Osteoblast (primary cell): ENCODE results near the gene B4GALT3. TPM values are rescaled to one million over a fixed set of nuclear protein-coding genes. Genes with fewer than 3 reads are reported as not detected.

Source experiments
- DNase-seq: peaks from one replicate; pipeline ENCODE4 v3.0.0; 2011; ENCODE audit warnings: low spot score, mixed read lengths; ENCODE audit not compliant: insufficient read length; ENCODE audit errors: missing footprints
- H2AFZ ChIP-seq: 2 replicates; pipeline ENCODE4 v1.6.0; 2011; ENCODE audit warnings: mild to moderate bottlenecking, low read length
- H3K27ac ChIP-seq: 2 replicates; pipeline ENCODE4 v1.5.1; 2011; ENCODE audit warnings: mild to moderate bottlenecking, low read depth, low read length, moderate library complexity
- H3K27me3 ChIP-seq: 2 replicates; pipeline ENCODE4 v1.6.0; 2012; ENCODE audit warnings: mild to moderate bottlenecking, control low read depth, inconsistent platforms, low read length, moderate library complexity; ENCODE audit not compliant: insufficient read depth
- H3K36me3 ChIP-seq: 2 replicates; pipeline ENCODE4 v1.5.1; 2011; ENCODE audit warnings: mild to moderate bottlenecking, low read length, control low read depth, moderate library complexity; ENCODE audit not compliant: insufficient read depth
- H3K4me1 ChIP-seq: 2 replicates; pipeline ENCODE4 v1.5.1; 2011; ENCODE audit warnings: mild to moderate bottlenecking, low read length, control low read depth, moderate library complexity; ENCODE audit not compliant: insufficient read depth
- H3K4me2 ChIP-seq: 2 replicates; pipeline ENCODE4 v1.6.0; 2011; ENCODE audit warnings: mild to moderate bottlenecking, low read length; ENCODE audit not compliant: insufficient read depth
- H3K4me3 ChIP-seq: fragments of 200-600 bp; sonication (generic); 3 replicates; pipeline ENCODE4 v1.5.1; 2012; ENCODE audit warnings: mild to moderate bottlenecking, low read length, inconsistent platforms; ENCODE audit not compliant: insufficient read depth
- H3K79me2 ChIP-seq: 2 replicates; pipeline ENCODE4 v1.6.0; 2012; ENCODE audit warnings: mild to moderate bottlenecking, low read length, control low read depth, inconsistent platforms; ENCODE audit not compliant: insufficient read depth
- H3K9me3 ChIP-seq: 2 replicates; pipeline ENCODE4 v1.5.1; 2011; ENCODE audit warnings: low read depth, low read length, control low read depth
- H4K20me1 ChIP-seq: 2 replicates; pipeline ENCODE4 v1.6.0; 2012; ENCODE audit warnings: mild to moderate bottlenecking, low read length, control low read depth; ENCODE audit not compliant: insufficient read depth
- CTCF ChIP-seq: IDR thresholded peaks from 2 replicates; pipeline ENCODE4 v1.5.1; 2011; ENCODE audit warnings: mild to moderate bottlenecking, low read depth, low read length, moderate library complexity; ENCODE audit errors: extremely low read depth
- total RNA-seq: library from RNA; depleted of rRNA; stranded (reverse); fragments of >200 nt; gene quantifications from 2 replicates; pipeline ENCODE4 v1.2.3, GENCODE V29; 2012

The B4GALT3 gene
- total RNA-seq, 1 donor, result 18.5 TPM

DNA sequence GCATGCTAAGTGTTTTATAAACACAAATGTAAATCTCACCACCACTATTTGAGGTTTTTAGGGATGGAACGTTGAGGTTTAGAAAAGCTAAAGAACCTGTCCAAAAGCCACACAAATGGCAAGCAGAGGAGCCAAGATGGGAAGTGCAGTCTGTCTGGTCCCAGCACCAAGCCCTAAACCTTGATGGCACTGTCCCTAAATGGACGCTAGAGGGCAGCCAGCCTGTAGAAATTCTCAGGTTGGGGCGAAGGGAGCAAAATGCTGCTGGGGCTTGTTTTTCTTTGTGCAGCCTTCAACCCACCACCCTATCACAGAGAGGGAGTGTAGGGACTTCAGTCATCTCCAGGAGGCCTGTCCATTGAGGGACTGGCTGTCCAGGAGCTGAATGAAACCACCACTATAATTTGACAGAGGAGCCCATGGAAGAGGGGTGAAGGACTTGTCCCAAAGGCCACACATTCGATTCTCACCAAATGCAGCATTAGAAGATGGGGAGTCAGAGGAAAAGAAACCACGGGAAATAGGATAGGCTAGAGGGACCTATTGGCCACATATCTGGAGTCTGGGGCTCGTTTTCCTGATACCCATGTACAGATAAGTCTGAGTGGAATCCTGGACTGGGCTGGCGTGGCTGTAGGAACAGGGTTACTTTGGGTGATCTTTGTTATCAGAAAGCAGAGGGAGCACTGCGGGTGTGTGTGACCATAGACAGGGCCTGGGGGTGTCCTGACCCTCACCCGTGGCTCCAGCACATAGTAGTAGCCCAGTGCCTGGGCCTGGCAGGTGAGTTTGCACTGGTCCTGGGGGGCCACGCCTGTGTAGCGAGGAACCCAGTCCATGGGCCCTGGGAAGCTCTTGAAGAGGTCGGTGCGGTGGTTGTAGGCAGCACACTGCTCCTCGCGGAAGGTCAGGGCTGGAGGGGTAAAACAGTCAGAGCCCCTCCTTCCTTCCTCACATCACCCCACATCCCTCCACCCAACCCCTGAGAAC, 15.5 kb upstream of the B4GALT3 start:
- DNase-seq, result peak; percentile 95
- Histone ChIP-seq H3K4me2 (no peak overlapping the region), H4K20me1 (no peaks in the 10 kb centered on the region), H3K27ac (peak overlapping the region; percentile 1), H3K4me3 (no peak overlapping the region), H3K9me3 (no peaks in the 10 kb centered on the region), H3K79me2 (peaks cover 10% of the 10 kb centered on the region), H3K4me1 (peaks cover 17% of the 10 kb centered on the region), H3K27me3 (no peaks in the 10 kb centered on the region), H2AFZ (peak overlapping the region; percentile 17), H3K36me3 (peaks cover 17% of the 10 kb centered on the region)
- TF ChIP-seq CTCF, result peak; percentile 93

DNA sequence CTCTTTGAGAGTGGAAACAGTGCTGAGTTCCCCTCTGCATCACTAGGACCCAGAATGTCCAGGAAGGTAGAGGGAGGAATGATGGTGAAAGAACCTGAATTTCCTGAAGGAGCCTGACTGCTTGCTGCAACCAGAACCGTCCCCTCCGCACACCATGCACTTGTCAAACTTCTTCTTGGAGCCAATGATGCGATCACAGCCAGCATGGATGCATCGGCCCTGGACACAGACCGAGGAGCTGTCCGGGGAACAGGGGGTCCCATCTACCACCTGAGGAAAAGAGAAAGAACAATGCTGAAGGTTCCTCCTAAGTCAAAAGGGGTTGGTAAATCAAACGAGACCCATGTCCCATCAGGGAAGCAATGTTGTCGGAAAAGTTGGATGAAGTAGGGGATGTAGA, 14.7 kb upstream of the B4GALT3 start:
- H3K27ac ChIP-seq, result peak overlapping the region; percentile 13
- peaks cover 17% of the 10 kb centered on the region for H3K36me3 ChIP-seq
- no peaks in the 10 kb centered on the region for H3K9me3 ChIP-seq
- peaks cover 9% of the 10 kb centered on the region for H3K4me1 ChIP-seq
- TF ChIP-seq CTCF, result no peak
- peaks cover 7% of the 10 kb centered on the region for H3K79me2 ChIP-seq
- no peaks in the 10 kb centered on the region for H3K27me3 ChIP-seq
- no peak overlapping the region for H3K4me3 ChIP-seq
- H2AFZ ChIP-seq, result no peak overlapping the region
- no peak for DNase-seq
- no peak overlapping the region for H3K4me2 ChIP-seq
- no peaks in the 10 kb centered on the region for H4K20me1 ChIP-seq

DNA sequence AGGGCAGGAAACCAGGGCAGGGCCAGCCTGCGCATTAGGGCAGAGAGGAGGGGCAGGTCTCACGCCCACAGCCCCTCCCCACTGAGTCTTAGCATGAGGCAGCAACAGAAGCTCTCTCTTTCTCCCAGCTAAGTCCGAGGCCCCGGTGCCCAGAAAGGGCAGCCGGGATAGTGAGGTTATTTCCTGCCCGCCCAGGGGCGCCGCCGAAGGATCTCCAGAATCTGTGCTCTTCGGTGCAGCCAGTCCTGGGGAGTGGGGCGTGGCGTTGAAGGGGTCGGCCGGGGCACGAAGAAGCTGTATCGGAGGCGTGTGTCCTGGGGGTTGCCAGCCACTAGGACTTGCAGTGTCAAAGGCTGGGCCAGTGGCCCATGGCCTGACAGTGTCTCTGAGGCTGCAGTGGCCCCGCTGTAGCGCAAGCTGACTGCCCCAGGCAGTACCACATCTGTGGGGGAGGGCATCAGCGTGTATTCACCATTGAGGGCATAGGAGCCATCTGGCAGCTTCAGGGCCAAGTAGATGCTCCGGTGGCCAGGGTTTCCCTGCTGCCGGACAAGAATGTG, 13.7 kb upstream of the B4GALT3 start:
- no peak for TF ChIP-seq CTCF
- Histone ChIP-seq H2AFZ (no peak overlapping the region), H3K79me2 (no peaks in the 10 kb centered on the region), H3K4me3 (no peak overlapping the region), H3K36me3 (peaks cover 17% of the 10 kb centered on the region), H3K27me3 (no peaks in the 10 kb centered on the region), H3K9me3 (no peaks in the 10 kb centered on the region), H3K27ac (no peak overlapping the region), H3K4me2 (no peak overlapping the region), H4K20me1 (no peaks in the 10 kb centered on the region), H3K4me1 (peaks cover 3% of the 10 kb centered on the region)
- no peak for DNase-seq

DNA sequence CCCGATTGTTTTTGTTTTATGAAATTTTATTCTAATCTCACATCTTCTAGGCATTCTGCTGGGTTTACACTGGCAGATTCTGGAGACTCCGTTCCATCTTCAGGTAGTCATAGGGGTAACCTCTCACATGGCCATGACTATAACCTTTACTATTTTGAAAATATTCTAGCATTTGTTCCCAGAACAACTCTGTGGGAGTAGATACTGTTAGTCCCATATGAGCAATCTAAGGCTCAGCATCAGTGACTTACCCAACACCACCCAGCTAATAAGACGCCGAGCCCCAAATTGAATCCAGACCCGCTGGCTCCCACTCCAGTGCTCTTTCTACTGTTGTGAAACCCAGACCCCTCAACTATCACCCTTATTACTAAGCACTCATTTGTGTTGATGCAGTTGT, 11.7 kb upstream of the B4GALT3 start:
- H3K36me3 ChIP-seq, result peaks cover 17% of the 10 kb centered on the region
- no peak overlapping the region for H3K4me2 ChIP-seq
- no peaks in the 10 kb centered on the region for H3K9me3 ChIP-seq
- H3K27ac ChIP-seq, result peak overlapping the region; percentile 74
- no peaks in the 10 kb centered on the region for H3K79me2 ChIP-seq
- DNase-seq, result no peak
- no peak overlapping the region for H3K4me3 ChIP-seq
- H3K27me3 ChIP-seq, result no peaks in the 10 kb centered on the region
- no peaks in the 10 kb centered on the region for H4K20me1 ChIP-seq
- peaks cover 15% of the 10 kb centered on the region for H3K4me1 ChIP-seq
- TF ChIP-seq CTCF, result no peak
- no peak overlapping the region for H2AFZ ChIP-seq
